GM12864 (cell line): ENCODE results near the gene CNPY3.

Experiments
- DNase-seq: peaks from one replicate; pipeline ENCODE4 v3.0.0-alpha.2; 2011; ENCODE audit warnings: low read depth
- H3K4me3 ChIP-seq: 2 replicates; pipeline ENCODE4 v1.5.1; 2011; ENCODE audit warnings: mild to moderate bottlenecking, low read depth, low read length, control low read depth
- CTCF ChIP-seq: IDR thresholded peaks from 2 replicates; pipeline ENCODE4 v1.5.1; 2011; ENCODE audit warnings: low read depth, mild to moderate bottlenecking, moderate library complexity, low read length, control low read depth, inconsistent platforms; ENCODE audit errors: missing control alignments

The CNPY3 gene

DNA sequence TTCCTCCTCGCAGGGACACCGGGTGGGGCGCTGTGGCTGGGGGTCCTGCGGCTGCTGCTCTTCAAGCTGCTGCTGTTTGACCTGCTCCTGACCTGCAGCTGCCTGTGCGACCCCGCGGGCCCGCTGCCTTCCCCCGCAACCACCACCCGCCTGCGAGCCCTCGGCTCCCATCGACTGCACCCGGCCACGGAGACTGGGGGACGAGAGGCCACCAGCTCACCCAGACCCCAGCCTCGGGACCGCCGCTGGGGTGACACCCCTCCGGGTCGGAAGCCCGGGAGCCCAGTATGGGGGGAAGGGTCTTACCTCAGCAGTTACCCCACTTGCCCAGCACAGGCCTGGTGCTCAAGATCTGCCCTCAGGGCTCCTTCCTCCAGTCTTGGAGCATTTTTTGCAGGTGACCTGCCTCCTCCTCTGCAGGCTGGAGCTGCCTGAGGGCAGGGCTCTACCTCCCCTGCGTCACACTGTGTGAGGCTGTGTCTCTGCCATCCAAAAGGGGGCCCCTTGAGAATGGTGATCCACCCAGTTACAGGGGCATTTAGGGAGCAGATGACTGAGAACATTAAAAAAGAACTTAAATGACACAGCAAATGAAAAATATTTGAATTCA, 3.9 kb upstream of the CNPY3 start:
- DNase-seq = no peak
- no peak for TF ChIP-seq CTCF
- H3K4me3 ChIP-seq = no peak overlapping the region

DNA sequence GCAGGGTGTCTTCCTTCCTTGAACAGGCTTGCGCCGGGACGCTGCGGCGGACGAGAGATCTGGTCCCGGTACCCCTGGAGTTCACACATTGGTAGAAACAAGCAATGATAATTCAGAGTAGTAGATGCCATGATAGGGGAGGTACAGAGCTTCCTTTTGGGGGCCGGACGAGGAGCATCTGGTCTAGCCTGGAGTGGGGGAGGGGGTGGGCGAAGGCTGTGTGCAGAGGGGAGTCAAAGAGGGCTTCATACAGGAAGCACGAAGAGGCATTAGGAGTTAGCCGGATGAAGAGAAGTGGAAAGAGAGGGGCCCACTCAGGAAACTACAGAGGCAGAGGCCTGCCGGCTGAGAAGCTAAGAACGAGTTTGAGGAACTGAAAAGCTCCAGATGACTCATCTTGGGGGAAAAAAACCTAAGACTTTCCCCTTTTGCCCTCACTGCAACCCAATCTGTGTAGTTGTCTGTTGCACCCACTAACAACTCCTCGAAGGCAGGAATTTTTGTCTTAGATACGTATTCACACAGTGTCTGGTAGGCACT, 611 bp downstream of the CNPY3 start:
- DNase-seq = peak; percentile 96
- TF ChIP-seq CTCF = no peak

GRCh38 chr6:42932412-42932811, 3.1 kb downstream of the CNPY3 start:
- peak overlapping the region; percentile 29 for H3K4me3 ChIP-seq
- DNase-seq = no peak
- no peak for TF ChIP-seq CTCF

More for the DNA sequence above, 611 bp downstream of the CNPY3 start:
- H3K4me3 ChIP-seq = peak overlapping the region; percentile 72

DNA sequence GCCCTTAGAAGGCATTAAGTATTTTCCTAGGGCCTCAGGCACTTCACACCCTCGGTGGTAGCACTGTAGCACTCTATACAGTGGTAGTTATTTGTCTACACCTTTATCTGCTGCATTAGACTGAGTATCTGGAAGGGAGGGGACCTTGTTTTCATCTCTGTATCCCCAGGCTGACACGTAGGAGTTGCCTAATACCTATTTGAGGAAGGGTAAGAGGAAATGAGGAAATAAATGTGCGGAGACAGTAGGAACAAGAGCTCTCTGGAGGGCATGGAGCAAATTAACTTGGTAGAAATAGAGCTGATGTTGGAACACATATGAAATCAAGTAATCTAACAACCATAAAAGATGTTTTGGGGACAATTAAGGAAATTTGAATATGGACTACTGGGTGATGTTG, 3.9 kb downstream of the CNPY3 start:
- no peak overlapping the region for H3K4me3 ChIP-seq
- no peak for DNase-seq
- TF ChIP-seq CTCF = no peak

DNA sequence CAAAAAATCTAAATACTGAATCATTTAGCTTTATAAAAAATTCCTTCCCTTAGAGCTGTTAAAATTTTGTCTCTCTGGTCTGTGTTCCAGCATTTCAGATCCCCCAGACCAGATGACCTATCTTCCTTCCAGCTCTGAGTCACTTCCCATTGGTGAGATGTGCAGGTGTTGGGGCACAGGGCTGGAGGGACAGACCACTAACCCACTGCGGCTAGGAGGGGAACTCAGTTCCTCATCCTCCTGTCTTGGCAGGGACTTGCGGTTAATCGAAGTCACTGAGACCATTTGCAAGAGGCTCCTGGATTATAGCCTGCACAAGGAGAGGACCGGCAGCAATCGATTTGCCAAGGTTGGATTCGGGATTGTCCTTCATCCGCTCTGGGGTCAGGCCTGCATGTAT, 6.0 kb downstream of the CNPY3 start:
- no peak overlapping the region for H3K4me3 ChIP-seq
- no peak for TF ChIP-seq CTCF
- no peak for DNase-seq

DNA sequence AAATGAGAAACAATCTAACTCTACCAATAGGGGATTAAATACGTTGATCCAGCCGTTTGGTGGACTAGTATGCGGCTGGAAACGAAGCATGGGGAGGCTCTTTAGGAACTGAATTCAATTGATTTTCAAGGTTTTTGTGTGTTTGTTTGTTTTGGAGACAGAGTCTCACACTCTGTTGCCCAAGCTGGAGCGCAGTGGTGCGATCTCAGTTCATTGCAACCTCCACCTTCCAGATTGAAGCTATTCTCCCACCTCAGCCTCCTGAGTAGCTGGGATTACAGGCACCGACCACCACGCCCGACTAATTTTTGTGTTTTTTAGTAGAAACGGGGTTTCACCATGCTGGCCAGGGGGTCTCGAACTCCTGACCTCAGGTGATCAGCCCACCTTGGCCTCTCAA, 7.1 kb downstream of the CNPY3 start:
- no peak overlapping the region for H3K4me3 ChIP-seq
- no peak for TF ChIP-seq CTCF
- DNase-seq = no peak

- no peak overlapping the region for H3K4me3 ChIP-seq
- TF ChIP-seq CTCF = no peak
- DNase-seq = no peak
Observed at GRCh38 chr6:42937548-42938427, 8.5 kb downstream of the CNPY3 start.
